Bronchial epithelial cell (primary cell): ENCODE measurements around the gene ADAMTS10. TPM values are rescaled to one million over a fixed set of nuclear protein-coding genes. Genes with fewer than 3 reads are reported as not detected.

Experiments
- DNase-seq: peaks from one replicate; pipeline ENCODE4 v3.0.0-alpha.2; 2010; ENCODE audit warnings: low read depth
- FAIRE-seq: peaks from 2 replicates; lab custom pipeline; 2011; peaks lifted over from hg19 to GRCh38; lab: Jason Lieb, UNC
- H3K27me3 ChIP-seq: 2 replicates; pipeline ENCODE4 v1.5.1; 2011; ENCODE audit warnings: low read length; ENCODE audit not compliant: control insufficient read depth, insufficient read depth
- H3K36me3 ChIP-seq: 2 replicates; pipeline ENCODE4 v1.5.1; 2011; ENCODE audit warnings: low read length; ENCODE audit not compliant: control insufficient read depth, insufficient read depth
- H3K4me3 ChIP-seq: 2 replicates; pipeline ENCODE4 v1.5.1; 2011; ENCODE audit warnings: mild to moderate bottlenecking, low read depth, low read length, control low read depth
- CTCF ChIP-seq: IDR thresholded peaks from 2 replicates; pipeline ENCODE4 v1.5.1; 2011; ENCODE audit warnings: mild to moderate bottlenecking, moderate library complexity, low read length, control low read depth, inconsistent platforms; ENCODE audit not compliant: insufficient read depth, severe bottlenecking
- total RNA-seq: library from RNA; depleted of rRNA; stranded (reverse); fragments of >200 nt; gene quantifications from 2 replicates; pipeline ENCODE4 v1.2.1, GENCODE V29; 2014

ADAMTS10 gene
- total RNA-seq, 1 donor from 2014 or later = not detected

- no peak overlapping the region for H3K4me3 ChIP-seq
- no peak for FAIRE-seq
Observed at GRCh38 chr19:8539621-8540149, 70.8 kb downstream of the ADAMTS10 start.

GRCh38 chr19:8537099-8537498 lies 73.4 kb downstream of the ADAMTS10 start:
- no peak for FAIRE-seq

More at GRCh38 chr19:8539621-8540149, 70.8 kb downstream of the ADAMTS10 start:
- TF ChIP-seq CTCF = no peak
- Histone ChIP-seq H3K36me3 (no peaks in the 10 kb centered on the region), H3K27me3 (no peaks in the 10 kb centered on the region)
- no peak for DNase-seq

GRCh38 chr19:8536282-8536681 lies 74.2 kb downstream of the ADAMTS10 start:
- no peaks in the 10 kb centered on the region for H3K27me3 ChIP-seq
- H3K36me3 ChIP-seq = no peaks in the 10 kb centered on the region
- no peak overlapping the region for H3K4me3 ChIP-seq
- DNase-seq (no peak), FAIRE-seq (no peak)
- no peak for TF ChIP-seq CTCF

More at GRCh38 chr19:8537099-8537498, 73.4 kb downstream of the ADAMTS10 start:
- no peak for TF ChIP-seq CTCF
- DNase-seq = no peak
- H3K27me3 ChIP-seq = no peaks in the 10 kb centered on the region
- no peaks in the 10 kb centered on the region for H3K36me3 ChIP-seq
- no peak overlapping the region for H3K4me3 ChIP-seq

- H3K27me3 ChIP-seq = no peaks in the 10 kb centered on the region
- no peak overlapping the region for H3K4me3 ChIP-seq
- FAIRE-seq (no peak), DNase-seq (no peak)
- no peaks in the 10 kb centered on the region for H3K36me3 ChIP-seq
- TF ChIP-seq CTCF = no peak
Observed at GRCh38 chr19:8532225-8532624, 78.3 kb downstream of the ADAMTS10 start.

GRCh38 chr19:8531470-8531869 lies 79.0 kb downstream of the ADAMTS10 start:
- Histone ChIP-seq H3K4me3 (no peak overlapping the region), H3K27me3 (no peaks in the 10 kb centered on the region), H3K36me3 (no peaks in the 10 kb centered on the region)
- FAIRE-seq (no peak), DNase-seq (no peak)
- no peak for TF ChIP-seq CTCF

Other genes with a start within 250 kb of the ADAMTS10 start
- gene ANGPTL4, start 246.6 kb downstream of the ADAMTS10 start, total RNA-seq = 3.2 and 5.1 TPM in 2 replicates
- 21.1 and 50.4 TPM in 2 replicates for gene RAB11B, start 220.4 kb downstream of the ADAMTS10 start, total RNA-seq
- gene MARCHF2, start 197.4 kb downstream of the ADAMTS10 start, total RNA-seq = 70.5 and 84.0 TPM in 2 replicates
- 53.4 and 62.0 TPM in 2 replicates for gene HNRNPM, start 165.7 kb downstream of the ADAMTS10 start, total RNA-seq
- gene PRAM1, start 108.1 kb downstream of the ADAMTS10 start, total RNA-seq = not detected in 2 replicates
- 2.2 and 3.4 TPM in 2 replicates for gene ZNF414, start 96.5 kb downstream of the ADAMTS10 start, total RNA-seq
- under 0.01 TPM in 1 of 2 replicates, not detected in the other for gene MYO1F, start 33.3 kb downstream of the ADAMTS10 start, total RNA-seq
- not detected in 2 replicates for gene NFILZ, start 19.9 kb upstream of the ADAMTS10 start, total RNA-seq
- gene ACTL9, start 88.1 kb upstream of the ADAMTS10 start, total RNA-seq = not detected in 2 replicates
- gene OR2Z1, start 110.9 kb upstream of the ADAMTS10 start, total RNA-seq = not detected in 2 replicates
- gene ZNF558, start 221.6 kb upstream of the ADAMTS10 start, total RNA-seq = 30.5 and 40.3 TPM in 2 replicates
- gene MBD3L1, start 221.7 kb upstream of the ADAMTS10 start, total RNA-seq = not detected in 2 replicates